ENCODE results near the gene STOX1.
"Not testable (repeated sequence)": the region's sequence is repeated elsewhere in the genome, so short reads cannot be mapped to it uniquely, and the experiment has no call there.

STOX1 gene

GRCh38 chr10:68826764-68827591 is at the start of gene STOX1:
STOX1 (plus strand) TSS chr10:68827531; CDS start chr10:68827624, 93 bp downstream.
- Histone ChIP-seq H3K27ac (ENCODE audit: low read length) (peak within 1 kb of the TSS; percentile 51), H3K27me3 (ENCODE audit: low read depth, low read length) (no peaks in the 10 kb centered on the region), H3K9me3 (ENCODE audit: control insufficient read depth in 1 of 2, low read length in 2 of 2) (no peaks in the 10 kb centered on the region), H3K4me1 (ENCODE audit: control insufficient read depth in 1 of 2, insufficient read depth in 2 of 2, low read length in 2 of 2) (peaks cover 0 to 6% of the 10 kb centered on the region in 2 donors), H3K36me3 (ENCODE audit: control insufficient read depth in 1 of 2, insufficient read depth in 2 of 2, low read length in 2 of 2) (no peaks in the 10 kb centered on the region), H3K4me3 (ENCODE audit: low read depth in 1 of 2, low read length in 2 of 2) (peak within 1 kb of the TSS; percentile 69 to 75)

GRCh38 chr10:68781613-68782574 is 45.4 kb upstream of the STOX1 start:
- no peak overlapping the region for H3K4me3 ChIP-seq (ENCODE audit: low read depth in 1 of 2, low read length in 2 of 2)
- no peak overlapping the region for H3K27ac ChIP-seq (ENCODE audit: low read length)
- H3K9me3 ChIP-seq (ENCODE audit: control insufficient read depth in 1 of 2, low read length in 2 of 2) = no peaks in the 10 kb centered on the region
- H3K36me3 ChIP-seq (ENCODE audit: control insufficient read depth in 1 of 2, insufficient read depth in 2 of 2, low read length in 2 of 2) = peaks cover 24 to 67% of the 10 kb centered on the region in 2 donors
- no peaks in the 10 kb centered on the region for H3K27me3 ChIP-seq (ENCODE audit: low read depth, low read length)
- no peaks in the 10 kb centered on the region for H3K4me1 ChIP-seq (ENCODE audit: control insufficient read depth in 1 of 2, insufficient read depth in 2 of 2, low read length in 2 of 2)

- Histone ChIP-seq H3K4me3 (ENCODE audit: low read depth in 1 of 2, low read length in 2 of 2) (no peak overlapping the region), H3K4me1 (ENCODE audit: control insufficient read depth in 1 of 2, insufficient read depth in 2 of 2, low read length in 2 of 2) (no peaks in the 10 kb centered on the region), H3K27me3 (ENCODE audit: low read depth, low read length) (no peaks in the 10 kb centered on the region), H3K36me3 (ENCODE audit: control insufficient read depth in 1 of 2, insufficient read depth in 2 of 2, low read length in 2 of 2) (peaks cover 39 to 62% of the 10 kb centered on the region in 2 donors), H3K27ac (ENCODE audit: low read length) (no peak overlapping the region), H3K9me3 (ENCODE audit: control insufficient read depth in 1 of 2, low read length in 2 of 2) (no peaks in the 10 kb centered on the region)
These were observed 42.9 kb upstream of the STOX1 start for GRCh38 chr10:68784476-68784875.

GRCh38 chr10:68787813-68788212 is 39.5 kb upstream of the STOX1 start:
- no peak overlapping the region for H3K27ac ChIP-seq (ENCODE audit: low read length)
- H3K36me3 ChIP-seq (ENCODE audit: control insufficient read depth in 1 of 2, insufficient read depth in 2 of 2, low read length in 2 of 2) = peaks cover 38 to 59% of the 10 kb centered on the region in 2 donors
- no peaks in the 10 kb centered on the region for H3K9me3 ChIP-seq (ENCODE audit: control insufficient read depth in 1 of 2, low read length in 2 of 2)
- no peak overlapping the region for H3K4me3 ChIP-seq (ENCODE audit: low read depth in 1 of 2, low read length in 2 of 2)
- H3K27me3 ChIP-seq (ENCODE audit: low read depth, low read length) = no peaks in the 10 kb centered on the region
- H3K4me1 ChIP-seq (ENCODE audit: control insufficient read depth in 1 of 2, insufficient read depth in 2 of 2, low read length in 2 of 2) = no peaks in the 10 kb centered on the region

- no peaks in the 10 kb centered on the region for H3K27me3 ChIP-seq (ENCODE audit: low read depth, low read length)
- no peak overlapping the region for H3K27ac ChIP-seq (ENCODE audit: low read length)
- peaks cover 36 to 52% of the 10 kb centered on the region in 2 donors for H3K36me3 ChIP-seq (ENCODE audit: control insufficient read depth in 1 of 2, insufficient read depth in 2 of 2, low read length in 2 of 2)
- H3K9me3 ChIP-seq (ENCODE audit: control insufficient read depth in 1 of 2, low read length in 2 of 2) = no peaks in the 10 kb centered on the region
- no peaks in the 10 kb centered on the region for H3K4me1 ChIP-seq (ENCODE audit: control insufficient read depth in 1 of 2, insufficient read depth in 2 of 2, low read length in 2 of 2)
- no peak overlapping the region for H3K4me3 ChIP-seq (ENCODE audit: low read depth in 1 of 2, low read length in 2 of 2)
These were observed 36.9 kb upstream of the STOX1 start for GRCh38 chr10:68790476-68790875.

- no peak overlapping the region for H3K27ac ChIP-seq (ENCODE audit: low read length)
- H3K36me3 ChIP-seq (ENCODE audit: control insufficient read depth in 1 of 2, insufficient read depth in 2 of 2, low read length in 2 of 2) = peaks cover 26 to 51% of the 10 kb centered on the region in 2 donors
- H3K27me3 ChIP-seq (ENCODE audit: low read depth, low read length) = no peaks in the 10 kb centered on the region
These were observed 35.2 kb upstream of the STOX1 start for GRCh38 chr10:68792115-68792514.

GRCh38 chr10:68795886-68796532 is 31.3 kb upstream of the STOX1 start:
- H3K27ac ChIP-seq (ENCODE audit: low read length) = no peak overlapping the region
- no peaks in the 10 kb centered on the region for H3K9me3 ChIP-seq (ENCODE audit: control insufficient read depth in 1 of 2, low read length in 2 of 2)
- no peaks in the 10 kb centered on the region for H3K4me1 ChIP-seq (ENCODE audit: control insufficient read depth in 1 of 2, insufficient read depth in 2 of 2, low read length in 2 of 2)
- no peaks in the 10 kb centered on the region for H3K27me3 ChIP-seq (ENCODE audit: low read depth, low read length)
- H3K36me3 ChIP-seq (ENCODE audit: control insufficient read depth in 1 of 2, insufficient read depth in 2 of 2, low read length in 2 of 2) = peaks cover 10 to 26% of the 10 kb centered on the region in 2 donors
- H3K4me3 ChIP-seq (ENCODE audit: low read depth in 1 of 2, low read length in 2 of 2) = no peak overlapping the region

More at GRCh38 chr10:68792115-68792514, 35.2 kb upstream of the STOX1 start:
- no peaks in the 10 kb centered on the region for H3K4me1 ChIP-seq (ENCODE audit: control insufficient read depth in 1 of 2, insufficient read depth in 2 of 2, low read length in 2 of 2)
- no peaks in the 10 kb centered on the region for H3K9me3 ChIP-seq (ENCODE audit: control insufficient read depth in 1 of 2, low read length in 2 of 2)
- no peak overlapping the region for H3K4me3 ChIP-seq (ENCODE audit: low read depth in 1 of 2, low read length in 2 of 2)

GRCh38 chr10:68796605-68797004 is 30.7 kb upstream of the STOX1 start:
- Histone ChIP-seq H3K27me3 (ENCODE audit: low read depth, low read length) (no peaks in the 10 kb centered on the region), H3K4me1 (ENCODE audit: control insufficient read depth in 1 of 2, insufficient read depth in 2 of 2, low read length in 2 of 2) (no peaks in the 10 kb centered on the region), H3K36me3 (ENCODE audit: control insufficient read depth in 1 of 2, insufficient read depth in 2 of 2, low read length in 2 of 2) (peaks cover 6 to 22% of the 10 kb centered on the region in 2 donors), H3K4me3 (ENCODE audit: low read depth in 1 of 2, low read length in 2 of 2) (no peak overlapping the region), H3K9me3 (ENCODE audit: control insufficient read depth in 1 of 2, low read length in 2 of 2) (no peaks in the 10 kb centered on the region), H3K27ac (ENCODE audit: low read length) (no peak overlapping the region)

- Histone ChIP-seq H3K36me3 (ENCODE audit: control insufficient read depth in 1 of 2, insufficient read depth in 2 of 2, low read length in 2 of 2) (peaks cover 6 to 14% of the 10 kb centered on the region in 2 donors), H3K9me3 (ENCODE audit: control insufficient read depth in 1 of 2, low read length in 2 of 2) (no peaks in the 10 kb centered on the region), H3K27ac (ENCODE audit: low read length) (no peak overlapping the region), H3K4me3 (ENCODE audit: low read depth in 1 of 2, low read length in 2 of 2) (no peak overlapping the region), H3K27me3 (ENCODE audit: low read depth, low read length) (no peaks in the 10 kb centered on the region), H3K4me1 (ENCODE audit: control insufficient read depth in 1 of 2, insufficient read depth in 2 of 2, low read length in 2 of 2) (no peaks in the 10 kb centered on the region)
These were observed 27.1 kb upstream of the STOX1 start for GRCh38 chr10:68800211-68800610.

GRCh38 chr10:68804692-68805091 is 22.6 kb upstream of the STOX1 start:
- Histone ChIP-seq H3K4me3 (ENCODE audit: low read depth in 1 of 2, low read length in 2 of 2) (no peak overlapping the region), H3K4me1 (ENCODE audit: control insufficient read depth in 1 of 2, insufficient read depth in 2 of 2, low read length in 2 of 2) (no peaks in the 10 kb centered on the region), H3K27me3 (ENCODE audit: low read depth, low read length) (no peaks in the 10 kb centered on the region), H3K36me3 (ENCODE audit: control insufficient read depth in 1 of 2, insufficient read depth in 2 of 2, low read length in 2 of 2) (no peaks in the 10 kb centered on the region), H3K9me3 (ENCODE audit: control insufficient read depth in 1 of 2, low read length in 2 of 2) (no peaks in the 10 kb centered on the region), H3K27ac (ENCODE audit: low read length) (no peak overlapping the region)

- H3K27ac ChIP-seq (ENCODE audit: low read length); H3K9me3 ChIP-seq (ENCODE audit: control insufficient read depth in 1 of 2, low read length in 2 of 2); H3K27me3 ChIP-seq (ENCODE audit: low read depth, low read length); H3K4me1 ChIP-seq (ENCODE audit: control insufficient read depth in 1 of 2, insufficient read depth in 2 of 2, low read length in 2 of 2); H3K4me3 ChIP-seq (ENCODE audit: low read depth in 1 of 2, low read length in 2 of 2); H3K36me3 ChIP-seq (ENCODE audit: control insufficient read depth in 1 of 2, insufficient read depth in 2 of 2, low read length in 2 of 2): not testable (repeated sequence)
These were observed 16.5 kb upstream of the STOX1 start for GRCh38 chr10:68810830-68811229.
